Activated naive CD4-positive, alpha-beta T cell treated with anti-CD3 and anti-CD28 coated beads, Interleukin-2, amount 50 U/mL, for 72 hours (primary cell): Measurements from ENCODE around the gene ARMH2. TPM values are rescaled to one million over a fixed set of nuclear protein-coding genes. Genes with fewer than 3 reads are reported as not detected.
"Not testable (repeated sequence)": the region's sequence is repeated elsewhere in the genome, so short reads cannot be mapped to it uniquely, and the experiment has no call there.

Experiments
- ATAC-seq, 2 donors: fragments of 150-1000 bp; cut with Tn5 transposase; 2 replicates each; pipeline ENCODE4 v1.10.0; 2021; ENCODE audit warnings: mild to moderate bottlenecking in 2 of 2, moderate library complexity in 2 of 2
- DNase-seq, 2 donors: peaks; one replicate each; pipeline ENCODE4 v3.0.0; 2021 to 2022; ENCODE audit warnings: low spot score in 2 of 2
- H3K27ac Mint-ChIP-seq, 2 donors: one replicate each; pipeline ENCODE4 v1.8.0; 2022; ENCODE audit warnings: mild to moderate bottlenecking in 2 of 2, mixed read lengths in 2 of 2
- H3K36me3 Mint-ChIP-seq, 2 donors: one replicate each; pipeline ENCODE4 v1.8.0; 2022; ENCODE audit warnings: mixed read lengths in 2 of 2
- H3K9me3 Mint-ChIP-seq, 2 donors: one replicate each; pipeline ENCODE4 v1.8.0; 2022; ENCODE audit warnings: mixed read lengths in 2 of 2
- total RNA-seq, 2 donors: library from RNA; stranded (reverse); gene quantifications; one replicate each; pipeline ENCODE4 v1.2.3, GENCODE V29; 2022

The ARMH2 gene
- total RNA-seq, 2 donors from 2014 or later = 0.31 TPM; not detected in 1

DNA sequence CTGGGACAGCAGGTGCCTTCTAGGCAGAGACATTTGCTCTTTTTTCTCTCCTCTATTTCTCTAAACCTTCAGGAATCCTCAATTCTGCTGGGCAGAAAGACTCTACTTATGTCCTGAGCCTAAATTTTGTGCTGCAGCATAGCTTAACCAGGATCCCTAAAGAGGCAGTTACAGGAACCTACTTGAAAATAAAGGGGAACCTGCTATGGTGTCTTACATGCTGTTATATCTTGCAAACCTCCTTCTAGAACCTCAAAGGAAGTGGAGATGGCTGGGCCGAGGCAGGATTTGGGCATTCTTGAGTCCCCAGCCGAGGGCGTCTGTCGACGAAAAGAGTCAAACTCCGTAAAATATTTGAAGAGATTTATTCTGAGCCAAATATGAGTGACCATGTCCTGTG is 41.1 kb downstream of the ARMH2 start:
- Mint-ChIP-seq H3K27ac (no peak overlapping the region), H3K36me3 (no peaks in the 10 kb centered on the region)
- DNase-seq = no peak

DNA sequence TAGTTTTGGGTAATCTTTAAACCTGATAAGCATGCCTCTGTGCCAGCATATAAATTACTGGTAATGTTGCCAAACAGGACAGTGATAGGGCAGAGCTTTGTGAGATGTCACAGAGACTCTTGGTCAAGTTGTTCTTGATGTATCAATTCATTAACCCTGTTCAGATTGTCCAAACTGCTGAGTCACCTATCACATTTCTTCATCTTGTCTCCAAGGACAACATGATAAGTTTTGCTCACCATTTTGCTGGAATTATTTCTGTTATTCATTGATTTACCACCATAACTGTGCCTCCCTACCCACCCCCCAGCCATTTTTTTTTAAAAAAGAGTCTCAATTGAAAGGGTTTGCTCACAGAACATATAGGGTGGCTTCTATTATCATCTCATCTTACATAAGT is 43.4 kb downstream of the ARMH2 start:
- Mint-ChIP-seq H3K9me3 (peaks cover 0 to 7% of the 10 kb centered on the region in 2 donors), H3K36me3 (peaks cover 0 to 9% of the 10 kb centered on the region in 2 donors), H3K27ac (no peak overlapping the region)
- DNase-seq = no peak
- ATAC-seq = no peak

More for the DNA sequence above, 41.1 kb downstream of the ARMH2 start:
- H3K9me3 Mint-ChIP-seq = no peaks in the 10 kb centered on the region
- ATAC-seq = no peak

- ATAC-seq, DNase-seq, H3K36me3 Mint-ChIP-seq, H3K27ac Mint-ChIP-seq, H3K9me3 Mint-ChIP-seq: not testable (repeated sequence)
Observed at GRCh38 chr6:24754378-24754777, 44.3 kb downstream of the ARMH2 start.

GRCh38 chr6:24753545-24753944 is 45.2 kb downstream of the ARMH2 start:
- Mint-ChIP-seq H3K36me3 (peaks cover 0 to 16% of the 10 kb centered on the region in 2 donors), H3K9me3 (peaks cover 0 to 13% of the 10 kb centered on the region in 2 donors)
- DNase-seq = no peak

GRCh38 chr6:24752917-24753492 is 45.7 kb downstream of the ARMH2 start:
- Mint-ChIP-seq H3K27ac (no peak overlapping the region), H3K9me3 (peaks cover 0 to 13% of the 10 kb centered on the region in 2 donors), H3K36me3 (peaks cover 0 to 16% of the 10 kb centered on the region in 2 donors)
- no peak for ATAC-seq
- DNase-seq = no peak

More at GRCh38 chr6:24753545-24753944, 45.2 kb downstream of the ARMH2 start:
- H3K27ac Mint-ChIP-seq = no peak overlapping the region
- no peak for ATAC-seq

DNA sequence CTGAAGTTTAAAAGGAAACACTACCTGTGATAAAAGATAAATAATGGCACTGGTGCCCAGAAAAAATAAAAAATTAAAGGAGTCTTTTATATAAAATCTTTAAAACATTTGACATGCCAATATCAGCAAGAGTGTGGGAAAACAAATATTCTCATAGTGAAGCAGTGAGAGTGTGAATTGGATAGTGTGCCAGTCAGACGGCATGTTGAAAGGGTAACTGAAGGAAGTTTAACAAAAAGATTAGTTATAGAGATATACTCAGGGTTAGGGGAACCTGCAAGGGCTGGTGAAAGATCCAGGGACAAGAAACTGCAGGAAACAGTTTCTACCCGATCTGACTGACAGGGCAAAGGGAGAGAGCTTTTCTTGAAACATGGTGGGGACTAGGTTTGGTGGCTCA is 46.2 kb downstream of the ARMH2 start:
- Mint-ChIP-seq H3K9me3 (peaks cover 0 to 13% of the 10 kb centered on the region in 2 donors), H3K36me3 (peaks cover 0 to 16% of the 10 kb centered on the region in 2 donors), H3K27ac (no peak overlapping the region)
- ATAC-seq = no peak
- DNase-seq = no peak

GRCh38 chr6:24750878-24751277 is 47.8 kb downstream of the ARMH2 start:
- not testable (repeated sequence) for DNase-seq, ATAC-seq, H3K27ac Mint-ChIP-seq
- Mint-ChIP-seq H3K36me3 (peaks cover 0 to 16% of the 10 kb centered on the region in 2 donors), H3K9me3 (peaks cover 0 to 13% of the 10 kb centered on the region in 2 donors)

GRCh38 chr6:24749297-24749696 is 49.4 kb downstream of the ARMH2 start:
- Mint-ChIP-seq H3K9me3 (peaks cover 0 to 13% of the 10 kb centered on the region in 2 donors), H3K36me3 (peaks cover 0 to 16% of the 10 kb centered on the region in 2 donors), H3K27ac (no peak overlapping the region)
- ATAC-seq (no peak), DNase-seq (no peak)

Other genes starting within 250 kb of the ARMH2 start
- gene KIAA0319, start 152.7 kb downstream of the ARMH2 start, total RNA-seq = under 1 TPM in 1 of 2 donors, not detected in 1; 0.74 TPM
- gene TDP2, start 132.0 kb downstream of the ARMH2 start, total RNA-seq = 10 to 100 TPM; 46.0 to 60.2 TPM
- 10 to 100 TPM; 25.0 to 30.3 TPM for gene ACOT13, start 131.8 kb downstream of the ARMH2 start, total RNA-seq
- gene C6orf62, start 79.8 kb downstream of the ARMH2 start, total RNA-seq = 100 to 1,000 TPM; 120 to 141 TPM
- gene GMNN, start 24.0 kb downstream of the ARMH2 start, total RNA-seq = 100 to 1,000 TPM in 1 of 2 donors, 10 to 100 TPM in 1; 68.7 to 109 TPM
- 100 to 1,000 TPM in 1 of 2 donors, 10 to 100 TPM in 1; 63.9 to 126 TPM for gene RIPOR2, start 137.0 kb upstream of the ARMH2 start, total RNA-seq